ENCODE data around the gene DCDC2B.

The DCDC2B gene

GRCh38 chr1:32220746-32221580, 12.1 kb downstream of the DCDC2B start:
- no peak for TF ChIP-seq EP300 (IDR thresholded peaks at IDR 0.05; ENCODE audit: borderline replicate concordance)
- TF ChIP-seq ZBTB7A (IDR thresholded peaks at IDR 0.05; ENCODE audit: low read depth) = no peak
- no peak for TF ChIP-seq TAF1 (IDR thresholded peaks at IDR 0.05; ENCODE audit: low read depth)
- TF ChIP-seq YY1 (IDR thresholded peaks at IDR 0.05; ENCODE audit: low read depth) = no peak
- TF ChIP-seq NFIC (IDR thresholded peaks at IDR 0.05) = peak; percentile 30; the same call in 1 of the 2 replicates
- TF ChIP-seq REST (IDR thresholded peaks at IDR 0.05; ENCODE audit: low read depth) = no peak

GRCh38 chr1:32221581-32221979, 12.7 kb downstream of the DCDC2B start:
- TF ChIP-seq MAX (IDR thresholded peaks at IDR 0.05) = no peak
- no peak for TF ChIP-seq EP300 (IDR thresholded peaks at IDR 0.05; ENCODE audit: borderline replicate concordance)
- TF ChIP-seq FOXM1 (IDR thresholded peaks at IDR 0.05; ENCODE audit: borderline replicate concordance, low read depth) = no peak
- no peak for TF ChIP-seq CEBPB (IDR thresholded peaks at IDR 0.05)
- TF ChIP-seq USF1 (IDR thresholded peaks at IDR 0.05) = no peak
- TF ChIP-seq EGR1 (IDR thresholded peaks at IDR 0.05) = no peak
- no peak for TF ChIP-seq NFIC (IDR thresholded peaks at IDR 0.05)
- TF ChIP-seq YY1 (IDR thresholded peaks at IDR 0.05; ENCODE audit: low read depth) = no peak
- no peak for TF ChIP-seq ZBTB7A (IDR thresholded peaks at IDR 0.05; ENCODE audit: low read depth)

GRCh38 chr1:32221980-32222755, 13.3 kb downstream of the DCDC2B start, which contains the start of the genes EIF3I and TMEM234:
Gene EIF3I, plus strand, starts transcription at chr1:32222407. Its CDS starts 35 bp downstream, at chr1:32222442.
Gene TMEM234, minus strand, starts transcription at chr1:32222353. Its CDS starts 31 bp downstream, at chr1:32222322.
- TF ChIP-seq CREB1 (IDR thresholded peaks at IDR 0.05; ENCODE audit: low read depth) = peak; percentile 70; the same call in 1 of the 2 replicates
- TF ChIP-seq FOXM1 (IDR thresholded peaks at IDR 0.05; ENCODE audit: borderline replicate concordance, low read depth) = no peak
- TF ChIP-seq ZBTB7A (IDR thresholded peaks at IDR 0.05; ENCODE audit: low read depth) = peak; percentile 75
- TF ChIP-seq YY1 (IDR thresholded peaks at IDR 0.05; ENCODE audit: low read depth) = peak; percentile 75
- TF ChIP-seq EGR1 (IDR thresholded peaks at IDR 0.05) = 0 out of 2 replicates have a peak, but pooled peaks have one; percentile 10
- TF ChIP-seq CEBPB (IDR thresholded peaks at IDR 0.05) = no peak
- peak; percentile 80 for TF ChIP-seq MAX (IDR thresholded peaks at IDR 0.05)
- peak; percentile 37; the same call in 1 of the 2 replicates for TF ChIP-seq EP300 (IDR thresholded peaks at IDR 0.05; ENCODE audit: borderline replicate concordance)
- peak; percentile 44; the same call in 1 of the 2 replicates for TF ChIP-seq TCF12 (IDR thresholded peaks at IDR 0.05; ENCODE audit: low read depth)
- TF ChIP-seq TEAD4 (IDR thresholded peaks at IDR 0.05) = peak; percentile 4; the same call in 1 of the 2 replicates
- no peak for TF ChIP-seq NFIC (IDR thresholded peaks at IDR 0.05)
- no peak for TF ChIP-seq RAD21 (IDR thresholded peaks at IDR 0.05; ENCODE audit: low read depth)
- peak; percentile 66 for TF ChIP-seq TAF1 (IDR thresholded peaks at IDR 0.05; ENCODE audit: low read depth)
- no peak for TF ChIP-seq USF1 (IDR thresholded peaks at IDR 0.05)
- no peak for TF ChIP-seq REST (IDR thresholded peaks at IDR 0.05; ENCODE audit: low read depth)

- TF ChIP-seq RAD21 (IDR thresholded peaks at IDR 0.05; ENCODE audit: low read depth) (peak; percentile 0; the same call in 1 of the 2 replicates), CREB1 (IDR thresholded peaks at IDR 0.05; ENCODE audit: low read depth) (no peak)
Observed at GRCh38 chr1:32223683-32224082, 14.8 kb downstream of the DCDC2B start.

- TF ChIP-seq YY1 (IDR thresholded peaks at IDR 0.05; ENCODE audit: low read depth) (no peak), CREB1 (IDR thresholded peaks at IDR 0.05; ENCODE audit: low read depth) (no peak)
Observed at GRCh38 chr1:32224285-32224684, 15.4 kb downstream of the DCDC2B start.
